Osteoblast (primary cell): ENCODE results near the gene TTLL10. TPM values are rescaled to one million over a fixed set of nuclear protein-coding genes. Genes with fewer than 3 reads are reported as not detected.

ENCODE experiments used
- DNase-seq: peaks from one replicate; pipeline ENCODE4 v3.0.0; 2011; ENCODE audit warnings: low spot score, mixed read lengths; ENCODE audit not compliant: insufficient read length; ENCODE audit errors: missing footprints
- H2AFZ ChIP-seq: 2 replicates; pipeline ENCODE4 v1.6.0; 2011; ENCODE audit warnings: mild to moderate bottlenecking, low read length
- H3K27ac ChIP-seq: 2 replicates; pipeline ENCODE4 v1.5.1; 2011; ENCODE audit warnings: mild to moderate bottlenecking, low read depth, low read length, moderate library complexity
- H3K27me3 ChIP-seq: 2 replicates; pipeline ENCODE4 v1.6.0; 2012; ENCODE audit warnings: mild to moderate bottlenecking, control low read depth, inconsistent platforms, low read length, moderate library complexity; ENCODE audit not compliant: insufficient read depth
- H3K36me3 ChIP-seq: 2 replicates; pipeline ENCODE4 v1.5.1; 2011; ENCODE audit warnings: mild to moderate bottlenecking, low read length, control low read depth, moderate library complexity; ENCODE audit not compliant: insufficient read depth
- H3K4me1 ChIP-seq: 2 replicates; pipeline ENCODE4 v1.5.1; 2011; ENCODE audit warnings: mild to moderate bottlenecking, low read length, control low read depth, moderate library complexity; ENCODE audit not compliant: insufficient read depth
- H3K4me2 ChIP-seq: 2 replicates; pipeline ENCODE4 v1.6.0; 2011; ENCODE audit warnings: mild to moderate bottlenecking, low read length; ENCODE audit not compliant: insufficient read depth
- H3K4me3 ChIP-seq: fragments of 200-600 bp; sonication (generic); 3 replicates; pipeline ENCODE4 v1.5.1; 2012; ENCODE audit warnings: mild to moderate bottlenecking, low read length, inconsistent platforms; ENCODE audit not compliant: insufficient read depth
- H3K79me2 ChIP-seq: 2 replicates; pipeline ENCODE4 v1.6.0; 2012; ENCODE audit warnings: mild to moderate bottlenecking, low read length, control low read depth, inconsistent platforms; ENCODE audit not compliant: insufficient read depth
- H3K9me3 ChIP-seq: 2 replicates; pipeline ENCODE4 v1.5.1; 2011; ENCODE audit warnings: low read depth, low read length, control low read depth
- H4K20me1 ChIP-seq: 2 replicates; pipeline ENCODE4 v1.6.0; 2012; ENCODE audit warnings: mild to moderate bottlenecking, low read length, control low read depth; ENCODE audit not compliant: insufficient read depth
- CTCF ChIP-seq: IDR thresholded peaks from 2 replicates; pipeline ENCODE4 v1.5.1; 2011; ENCODE audit warnings: mild to moderate bottlenecking, low read depth, low read length, moderate library complexity; ENCODE audit errors: extremely low read depth
- total RNA-seq: library from RNA; depleted of rRNA; stranded (reverse); fragments of >200 nt; gene quantifications from 2 replicates; pipeline ENCODE4 v1.2.3, GENCODE V29; 2012

The TTLL10 gene
- total RNA-seq, 1 donor: not detected

- Histone ChIP-seq H3K36me3 (no peaks in the 10 kb centered on the region), H3K4me3 (no peak overlapping the region), H3K4me1 (no peaks in the 10 kb centered on the region), H2AFZ (no peak overlapping the region), H3K79me2 (no peaks in the 10 kb centered on the region), H4K20me1 (no peaks in the 10 kb centered on the region), H3K4me2 (no peak overlapping the region), H3K27ac (no peak overlapping the region), H3K27me3 (peaks cover 16% of the 10 kb centered on the region), H3K9me3 (no peaks in the 10 kb centered on the region)
- peak; percentile 87 for DNase-seq
- TF ChIP-seq CTCF: no peak
Observed at GRCh38 chr1:1179983-1180861, 6.5 kb downstream of the TTLL10 start.

GRCh38 chr1:1181129-1181937, 7.7 kb downstream of the TTLL10 start:
- Histone ChIP-seq H3K36me3 (no peaks in the 10 kb centered on the region), H3K27me3 (peaks cover 10% of the 10 kb centered on the region), H4K20me1 (no peaks in the 10 kb centered on the region), H2AFZ (no peak overlapping the region), H3K79me2 (no peaks in the 10 kb centered on the region), H3K9me3 (no peaks in the 10 kb centered on the region), H3K4me3 (no peak overlapping the region), H3K4me1 (no peaks in the 10 kb centered on the region), H3K4me2 (no peak overlapping the region), H3K27ac (no peak overlapping the region)
- no peak for TF ChIP-seq CTCF
- DNase-seq: peak; percentile 87

- Histone ChIP-seq H3K36me3 (no peaks in the 10 kb centered on the region), H3K4me2 (no peak overlapping the region), H3K4me3 (no peak overlapping the region), H4K20me1 (no peaks in the 10 kb centered on the region), H3K4me1 (no peaks in the 10 kb centered on the region), H3K27ac (no peak overlapping the region), H2AFZ (no peak overlapping the region), H3K9me3 (no peaks in the 10 kb centered on the region), H3K79me2 (no peaks in the 10 kb centered on the region), H3K27me3 (peaks cover 4% of the 10 kb centered on the region)
- no peak for TF ChIP-seq CTCF
- peak; percentile 90 for DNase-seq
Observed at GRCh38 chr1:1181938-1182410, 8.3 kb downstream of the TTLL10 start.
